GM21447 (cell line): ENCODE results near the gene SPOP.
A peak's percentile ranks its signal among the peaks of the same experiment; 100 is the strongest.
"Not testable (repeated sequence)": the region's sequence is repeated elsewhere in the genome, so short reads cannot be mapped to it uniquely, and the experiment has no call there.

Experiments
- ATAC-seq: cut with Tn5 transposase; IDR thresholded peaks from one replicate; pipeline ENCODE4 v1.9.1; 2021; ENCODE audit not compliant: unreplicated experiment

The SPOP gene

GRCh38 chr17:49677933-49678847 is at the start of gene SPOP:
Gene SPOP (minus strand): TSS chr17:49678097. CDS start chr17:49622810, 55,287 bp downstream.
- ATAC-seq, result peak; percentile 72

- ATAC-seq, result no peak
Observed at GRCh38 chr17:49727380-49727779, 49.5 kb upstream of the SPOP start.

- ATAC-seq, result no peak
Observed at GRCh38 chr17:49725452-49726130, 47.7 kb upstream of the SPOP start.

DNA sequence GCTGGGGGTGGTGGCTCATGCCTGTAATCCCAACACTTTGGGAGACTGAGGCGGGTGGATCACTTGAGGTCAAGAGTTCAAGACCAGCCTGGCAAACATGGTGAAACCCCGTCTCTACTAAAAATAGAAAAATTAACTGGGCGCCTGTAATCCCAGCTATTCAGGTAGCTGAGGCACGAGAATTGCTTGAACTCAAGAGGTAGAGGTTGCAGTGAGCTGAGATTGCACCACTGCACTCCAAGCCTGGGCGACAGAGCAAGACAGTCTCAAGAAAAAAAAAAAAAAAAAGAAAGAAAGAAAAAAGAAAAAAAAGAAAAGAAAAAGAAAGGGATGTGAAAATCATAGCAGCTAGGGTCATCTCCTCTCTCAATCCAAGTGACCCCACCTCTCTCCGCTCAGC is 46.7 kb upstream of the SPOP start:
- ATAC-seq, result not testable (repeated sequence)

DNA sequence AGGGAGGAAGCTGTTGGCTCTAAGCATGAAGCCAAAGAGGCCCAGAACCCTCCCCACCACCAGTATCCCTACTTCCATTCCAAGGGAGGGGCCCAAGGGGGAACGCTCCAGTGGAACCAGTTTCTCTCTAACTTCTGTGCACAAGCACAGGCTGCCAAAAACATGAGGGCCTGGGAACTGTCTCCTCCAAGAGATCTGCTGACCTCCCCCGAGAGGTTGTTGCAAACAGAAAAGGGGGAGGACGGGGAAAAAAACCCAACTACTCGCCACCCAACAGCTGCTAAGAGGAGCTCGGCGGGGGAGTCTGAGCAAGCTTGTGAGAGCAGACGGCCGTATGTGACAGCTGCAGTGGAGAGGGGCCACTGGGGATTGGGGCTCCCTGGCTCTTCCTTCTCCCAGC is 45.5 kb upstream of the SPOP start:
- no peak for ATAC-seq

- no peak for ATAC-seq
Observed at GRCh38 chr17:49722066-49722465, 44.2 kb upstream of the SPOP start.

GRCh38 chr17:49717371-49717861 is 39.5 kb upstream of the SPOP start:
- no peak for ATAC-seq

DNA sequence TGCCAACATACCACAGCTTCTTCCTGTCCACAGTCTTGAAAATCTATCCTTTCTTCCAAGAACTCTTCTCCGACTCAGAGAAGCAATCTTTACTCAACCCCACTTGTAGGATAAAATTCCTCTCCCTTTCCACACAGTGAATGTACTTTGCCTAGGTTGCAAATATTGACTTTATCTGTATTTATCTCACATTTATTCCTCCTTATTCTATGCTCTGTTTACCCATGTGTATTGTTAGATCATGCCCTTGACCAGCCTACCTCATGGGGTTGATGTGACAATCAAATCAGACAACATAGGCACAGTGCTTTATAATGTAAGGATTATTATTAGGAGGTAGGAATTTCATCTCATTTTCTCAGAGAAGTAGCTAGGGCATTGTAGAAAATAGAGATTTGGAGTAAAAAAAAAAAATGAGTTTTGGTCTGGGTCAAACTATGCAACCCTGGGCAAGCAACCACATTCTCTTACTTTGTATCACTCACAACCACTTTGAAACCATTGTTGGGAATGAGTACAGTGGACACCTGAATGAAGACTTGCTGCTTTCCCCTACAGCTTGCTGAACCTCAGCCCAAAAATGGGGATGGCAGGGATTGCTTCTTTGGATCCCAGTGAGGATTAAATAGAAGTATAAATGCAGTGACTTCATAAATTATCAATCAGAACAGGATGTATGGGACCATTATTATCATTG is 38.9 kb upstream of the SPOP start:
- no peak for ATAC-seq

- ATAC-seq, result no peak
Observed at GRCh38 chr17:49715717-49716279, 37.9 kb upstream of the SPOP start.

GRCh38 chr17:49715216-49715615 is 37.3 kb upstream of the SPOP start:
- ATAC-seq, result no peak

GRCh38 chr17:49708515-49709183 is 30.8 kb upstream of the SPOP start:
- peak; percentile 2 for ATAC-seq

- ATAC-seq, result peak; percentile 90
Observed at GRCh38 chr17:49707608-49708514, 30.0 kb upstream of the SPOP start, which contains the start of gene SLC35B1. Gene SLC35B1 (minus strand): TSS chr17:49707964. CDS start chr17:49707833, 131 bp downstream.

DNA sequence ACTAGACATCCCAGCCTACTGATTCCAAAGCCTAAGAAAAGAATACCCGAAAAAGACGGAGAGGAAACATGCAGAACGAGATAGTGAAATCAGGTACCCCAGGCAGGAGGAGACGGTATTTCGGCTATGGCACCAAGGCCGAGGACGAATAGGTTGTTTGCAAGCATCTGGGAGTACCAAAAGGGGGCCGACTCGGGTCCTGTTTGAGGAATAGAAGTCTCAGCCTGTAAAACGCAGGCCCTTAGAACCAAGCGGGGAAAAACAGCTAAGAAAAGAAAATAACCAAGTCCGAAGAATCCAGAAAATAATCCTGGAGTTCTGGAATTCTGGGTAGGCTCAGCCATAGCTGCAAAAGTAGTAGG is 29.3 kb upstream of the SPOP start:
- no peak for ATAC-seq

DNA sequence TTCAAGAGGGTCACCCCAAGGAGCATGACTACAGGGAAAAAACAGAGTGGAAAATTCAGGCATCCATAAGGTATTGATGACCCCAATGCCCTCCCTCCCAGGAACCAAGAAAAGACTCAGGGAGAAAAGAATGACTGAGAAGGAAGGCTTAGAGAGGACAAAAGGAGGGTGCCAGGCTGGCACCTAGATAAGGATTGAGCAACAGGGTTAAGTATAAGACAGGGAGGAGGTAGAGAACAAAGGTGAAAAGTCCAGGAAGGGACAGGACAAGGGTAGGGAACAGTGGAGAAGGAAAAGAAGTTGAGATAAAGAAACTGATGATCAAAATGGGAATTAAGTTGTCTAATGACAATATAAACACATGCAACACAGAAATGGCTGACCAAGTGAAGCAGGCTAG is 27.4 kb upstream of the SPOP start:
- no peak for ATAC-seq

DNA sequence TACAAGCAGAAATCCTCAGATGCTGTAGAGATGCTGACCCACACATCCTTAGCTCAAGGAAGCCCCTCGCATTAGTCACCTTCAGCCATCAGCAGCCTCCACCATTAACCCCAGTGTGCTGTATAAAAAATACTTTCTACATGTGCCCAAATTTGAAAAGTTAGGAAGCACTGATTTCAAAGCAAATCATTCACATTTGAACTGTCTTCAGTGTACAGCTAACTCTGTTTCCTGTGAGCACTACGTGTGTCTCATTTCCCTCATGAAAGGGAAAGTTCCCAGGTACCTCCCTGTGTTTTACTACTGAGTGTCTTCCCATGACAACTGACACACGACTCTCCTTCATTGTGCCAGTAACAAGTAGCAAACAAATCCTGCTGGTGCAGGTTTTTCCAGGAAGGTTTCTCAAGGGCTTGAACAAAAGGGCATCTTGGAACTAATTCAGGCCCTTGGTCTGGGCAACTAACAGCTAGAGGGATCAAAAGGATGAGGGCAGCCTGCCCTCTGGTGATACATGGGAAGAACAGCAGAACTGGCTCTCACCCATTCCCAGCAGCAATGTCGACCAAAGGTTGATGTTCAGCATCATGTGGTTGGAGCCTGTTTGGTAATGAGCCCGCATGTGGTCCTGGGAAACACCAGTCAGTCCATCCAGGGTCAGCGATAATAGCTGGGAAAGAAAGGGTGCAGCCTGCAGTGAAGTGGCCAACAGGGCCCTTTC is 25.8 kb upstream of the SPOP start:
- no peak for ATAC-seq

GRCh38 chr17:49700960-49701359 is 23.1 kb upstream of the SPOP start:
- ATAC-seq, result no peak

- no peak for ATAC-seq
Observed at GRCh38 chr17:49699966-49700575, 22.2 kb upstream of the SPOP start.

GRCh38 chr17:49698005-49698404 is 20.1 kb upstream of the SPOP start:
- ATAC-seq, result no peak
